ENCODE measurements around the gene AK4.

The AK4 gene

DNA sequence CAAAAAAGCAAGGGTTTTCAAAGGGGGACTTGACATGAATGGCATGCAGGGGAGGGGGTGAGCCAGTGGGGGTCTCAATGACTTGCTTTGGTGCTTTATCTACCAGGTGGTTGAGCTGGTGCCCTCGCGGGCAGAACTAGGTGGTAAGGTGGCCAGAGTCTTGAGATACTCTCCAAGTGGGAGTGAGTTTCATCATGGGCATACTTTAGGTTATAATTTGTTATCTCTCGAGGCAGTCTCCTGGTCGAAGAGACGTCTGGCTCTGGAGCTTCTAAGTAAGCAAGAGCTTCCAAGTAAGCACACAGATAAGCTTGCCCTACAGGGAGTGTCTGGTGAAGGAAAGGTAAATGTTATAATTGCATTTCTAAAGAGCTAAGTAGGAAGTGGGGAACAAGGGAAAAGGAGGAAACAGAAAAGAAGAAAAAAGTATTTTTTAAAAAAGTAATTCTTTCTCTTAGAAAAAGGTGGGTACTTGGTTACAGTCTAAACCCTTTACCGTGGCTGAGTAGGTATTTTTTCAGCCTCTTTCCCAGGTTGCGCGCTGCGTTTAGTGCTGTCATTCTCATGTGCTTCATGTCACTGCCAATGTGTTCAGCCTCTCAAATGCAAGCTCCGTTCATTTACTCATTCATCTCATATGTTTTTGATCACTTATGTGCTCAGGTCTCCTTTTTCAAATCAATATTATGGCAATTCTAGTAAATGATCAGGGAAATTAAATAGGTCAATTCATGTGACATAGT is 129.8 kb downstream of the AK4 start:
- Histone ChIP-seq H3K9ac (no peak overlapping the region), H2AFZ (no peak overlapping the region), H3K4me3 (ENCODE audit: low read depth, low read length) (no peak overlapping the region), H3K27me3 (ENCODE audit: control insufficient read depth, insufficient read depth, low read length) (no peaks in the 10 kb centered on the region), H3K36me3 (ENCODE audit: control insufficient read depth, insufficient read depth, low read length) (no peaks in the 10 kb centered on the region), H3K4me1 (no peaks in the 10 kb centered on the region), H3K4me2 (ENCODE audit: low read length) (no peak overlapping the region), H3K79me2 (no peaks in the 10 kb centered on the region), H3K27ac (no peak overlapping the region), H3K9me3 (ENCODE audit: control insufficient read depth, low read length) (no peaks in the 10 kb centered on the region)
- TF ChIP-seq, protein P1, sequence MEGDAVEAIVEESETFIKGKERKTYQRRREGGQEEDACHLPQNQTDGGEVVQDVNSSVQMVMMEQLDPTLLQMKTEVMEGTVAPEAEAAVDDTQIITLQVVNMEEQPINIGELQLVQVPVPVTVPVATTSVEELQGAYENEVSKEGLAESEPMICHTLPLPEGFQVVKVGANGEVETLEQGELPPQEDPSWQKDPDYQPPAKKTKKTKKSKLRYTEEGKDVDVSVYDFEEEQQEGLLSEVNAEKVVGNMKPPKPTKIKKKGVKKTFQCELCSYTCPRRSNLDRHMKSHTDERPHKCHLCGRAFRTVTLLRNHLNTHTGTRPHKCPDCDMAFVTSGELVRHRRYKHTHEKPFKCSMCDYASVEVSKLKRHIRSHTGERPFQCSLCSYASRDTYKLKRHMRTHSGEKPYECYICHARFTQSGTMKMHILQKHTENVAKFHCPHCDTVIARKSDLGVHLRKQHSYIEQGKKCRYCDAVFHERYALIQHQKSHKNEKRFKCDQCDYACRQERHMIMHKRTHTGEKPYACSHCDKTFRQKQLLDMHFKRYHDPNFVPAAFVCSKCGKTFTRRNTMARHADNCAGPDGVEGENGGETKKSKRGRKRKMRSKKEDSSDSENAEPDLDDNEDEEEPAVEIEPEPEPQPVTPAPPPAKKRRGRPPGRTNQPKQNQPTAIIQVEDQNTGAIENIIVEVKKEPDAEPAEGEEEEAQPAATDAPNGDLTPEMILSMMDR (IDR thresholded peaks at IDR 0.05) = no peak

DNA sequence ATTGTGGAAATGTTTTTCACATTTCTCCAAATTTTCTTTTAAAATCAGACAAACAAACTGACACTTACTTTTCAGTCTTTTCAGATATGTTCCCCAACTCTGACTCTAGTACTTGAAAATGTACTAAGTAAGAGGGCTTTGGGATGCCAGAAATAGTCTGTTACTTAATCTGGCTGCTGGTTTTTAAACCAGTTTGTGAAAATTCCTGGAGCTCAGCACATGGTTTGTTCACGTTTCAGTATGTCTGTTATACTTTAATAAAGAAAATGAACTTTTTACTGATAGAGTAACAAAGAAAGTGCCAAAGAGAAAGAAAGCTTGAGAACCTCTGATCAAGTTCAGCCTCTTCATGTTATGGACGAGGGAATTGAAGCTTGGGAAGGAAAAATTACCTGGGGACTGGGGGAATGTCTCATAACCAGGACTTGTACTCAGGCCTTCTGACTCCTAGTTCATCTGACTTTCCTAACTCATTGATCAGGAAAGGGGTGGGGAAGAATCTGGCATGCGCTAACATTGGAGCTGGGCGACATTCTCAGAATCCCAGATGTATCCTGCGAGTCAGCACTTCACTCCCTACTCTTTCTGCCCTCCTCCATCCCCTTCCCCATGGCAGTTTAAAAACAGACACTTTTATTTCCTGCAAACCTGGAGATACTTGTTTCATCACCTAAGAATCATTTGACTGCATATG is 130.5 kb downstream of the AK4 start:
- H3K27me3 ChIP-seq (ENCODE audit: control insufficient read depth, insufficient read depth, low read length) = no peaks in the 10 kb centered on the region
- no peak overlapping the region for H3K27ac ChIP-seq
- no peak overlapping the region for H3K4me3 ChIP-seq (ENCODE audit: low read depth, low read length)
- no peak overlapping the region for H3K4me2 ChIP-seq (ENCODE audit: low read length)
- no peak overlapping the region for H2AFZ ChIP-seq
- H3K36me3 ChIP-seq (ENCODE audit: control insufficient read depth, insufficient read depth, low read length) = no peaks in the 10 kb centered on the region
- H3K9ac ChIP-seq = no peak overlapping the region
- no peaks in the 10 kb centered on the region for H3K4me1 ChIP-seq
- TF ChIP-seq, protein P1 (IDR thresholded peaks at IDR 0.05) = no peak
- H3K79me2 ChIP-seq = no peaks in the 10 kb centered on the region
- no peaks in the 10 kb centered on the region for H3K9me3 ChIP-seq (ENCODE audit: control insufficient read depth, low read length)

DNA sequence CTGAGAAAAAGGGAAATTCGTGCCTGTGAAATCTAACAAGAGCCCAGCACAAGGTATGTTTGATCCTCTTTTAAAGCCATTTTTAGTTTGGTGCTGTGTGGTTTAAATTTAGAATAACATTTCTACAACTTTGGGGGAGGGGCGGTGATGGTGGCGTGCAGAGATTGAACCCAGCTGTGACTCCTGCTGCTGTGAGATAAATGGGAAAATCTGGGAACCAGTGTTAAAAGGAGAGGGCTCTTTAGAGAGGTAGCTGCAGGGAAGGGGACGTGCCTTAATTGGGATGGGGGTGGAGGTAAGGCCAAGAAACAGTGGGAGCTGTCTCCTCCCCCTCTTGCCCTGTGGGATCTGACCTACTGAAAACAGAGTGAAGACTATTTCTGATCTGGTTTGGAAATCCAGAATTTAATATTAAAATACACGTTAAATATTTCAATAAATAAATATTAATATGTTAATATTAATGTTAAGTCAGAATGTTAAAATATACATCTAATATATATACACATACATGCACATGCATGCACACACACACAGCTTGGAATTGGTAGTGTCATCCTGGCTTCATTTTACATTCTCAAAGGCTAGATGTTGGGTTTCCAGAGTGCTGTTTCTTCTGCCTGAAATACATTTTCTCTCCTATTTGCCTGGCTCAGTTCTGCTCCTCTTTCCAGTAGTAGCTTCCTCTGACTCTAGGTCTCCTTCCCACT is 131.2 kb downstream of the AK4 start:
- no peaks in the 10 kb centered on the region for H3K36me3 ChIP-seq (ENCODE audit: control insufficient read depth, insufficient read depth, low read length)
- no peaks in the 10 kb centered on the region for H3K79me2 ChIP-seq
- no peak overlapping the region for H3K4me3 ChIP-seq (ENCODE audit: low read depth, low read length)
- no peak overlapping the region for H3K27ac ChIP-seq
- TF ChIP-seq, protein P1 (IDR thresholded peaks at IDR 0.05) = no peak
- H2AFZ ChIP-seq = no peak overlapping the region
- H3K4me2 ChIP-seq (ENCODE audit: low read length) = no peak overlapping the region
- H3K27me3 ChIP-seq (ENCODE audit: control insufficient read depth, insufficient read depth, low read length) = no peaks in the 10 kb centered on the region
- no peaks in the 10 kb centered on the region for H3K4me1 ChIP-seq
- no peaks in the 10 kb centered on the region for H3K9me3 ChIP-seq (ENCODE audit: control insufficient read depth, low read length)
- H3K9ac ChIP-seq = no peak overlapping the region

Measured in parathyroid adenoma (tissue), 2 donors.